ENCODE results near the gene TRIM60. TPM values are rescaled to one million over a fixed set of nuclear protein-coding genes. Genes with fewer than 3 reads are reported as not detected.

TRIM60 gene
- total and polyA plus RNA-seq, 2 of the 13 experiments (the other 11 are each of a cell fraction or from before 2014, with no cell fraction given): not detected

DNA sequence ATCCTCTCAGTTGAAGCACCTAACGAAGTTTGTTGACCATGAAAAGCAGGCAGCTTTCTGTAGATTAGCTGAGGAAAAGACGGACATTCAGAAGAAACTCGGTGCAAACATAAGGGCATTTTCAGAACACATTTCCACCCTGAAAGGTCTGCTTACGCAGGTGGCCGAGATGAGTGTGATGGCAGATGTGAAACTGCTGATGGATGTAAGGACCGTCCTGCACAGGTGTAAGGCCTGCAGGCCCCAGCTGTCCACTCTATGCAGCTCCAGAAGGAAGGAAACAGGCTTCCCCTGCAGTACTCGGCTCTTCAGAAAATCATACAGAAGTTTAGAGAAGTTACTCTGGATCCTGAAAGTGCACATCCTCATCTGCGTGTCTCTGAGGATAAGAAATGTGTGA is 20.8 kb upstream of the TRIM60 start:
- intact Hi-C loops (cut with micrococcal nuclease; ENCODE audit: unreplicated experiment): no loop called here

More for the DNA sequence above, 20.8 kb upstream of the TRIM60 start:
- TF ChIP-seq, protein P1, sequence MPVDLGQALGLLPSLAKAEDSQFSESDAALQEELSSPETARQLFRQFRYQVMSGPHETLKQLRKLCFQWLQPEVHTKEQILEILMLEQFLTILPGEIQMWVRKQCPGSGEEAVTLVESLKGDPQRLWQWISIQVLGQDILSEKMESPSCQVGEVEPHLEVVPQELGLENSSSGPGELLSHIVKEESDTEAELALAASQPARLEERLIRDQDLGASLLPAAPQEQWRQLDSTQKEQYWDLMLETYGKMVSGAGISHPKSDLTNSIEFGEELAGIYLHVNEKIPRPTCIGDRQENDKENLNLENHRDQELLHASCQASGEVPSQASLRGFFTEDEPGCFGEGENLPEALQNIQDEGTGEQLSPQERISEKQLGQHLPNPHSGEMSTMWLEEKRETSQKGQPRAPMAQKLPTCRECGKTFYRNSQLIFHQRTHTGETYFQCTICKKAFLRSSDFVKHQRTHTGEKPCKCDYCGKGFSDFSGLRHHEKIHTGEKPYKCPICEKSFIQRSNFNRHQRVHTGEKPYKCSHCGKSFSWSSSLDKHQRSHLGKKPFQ (CRISPR knock-in tag; IDR thresholded peaks at IDR 0.05; ENCODE audit: insufficient replicate concordance): no peak
- TF ChIP-seq ERF (CRISPR knock-in tag; IDR thresholded peaks at IDR 0.05) (no peak), NR2F2 (IDR thresholded peaks at IDR 0.05; ENCODE audit: borderline replicate concordance, low read depth) (no peak), ZNF24 (IDR thresholded peaks at IDR 0.05) (no peak), IKZF1 (IDR thresholded peaks at IDR 0.05) (no peak), KLF15 (CRISPR knock-in tag; IDR thresholded peaks at IDR 0.05; ENCODE audit: borderline replicate concordance) (no peak), HOXA5 (CRISPR knock-in tag; IDR thresholded peaks at IDR 0.05) (no peak), TGIF2 (CRISPR knock-in tag; IDR thresholded peaks at IDR 0.05) (no peak), ATRX (CRISPR knock-in tag; IDR thresholded peaks at IDR 0.05; ENCODE audit: borderline replicate concordance) (no peak), SP2 (CRISPR knock-in tag; IDR thresholded peaks at IDR 0.05) (no peak), U2AF2 (IDR thresholded peaks at IDR 0.05; ENCODE audit: low read depth, low read length) (no peak), PHF8 (CRISPR knock-in tag; IDR thresholded peaks at IDR 0.05) (no peak), NFRKB (IDR thresholded peaks at IDR 0.05) (no peak), NFIC (IDR thresholded peaks at IDR 0.05; ENCODE audit: low read length) (no peak), NFKB2 (CRISPR knock-in tag; IDR thresholded peaks at IDR 0.05; ENCODE audit: borderline replicate concordance) (no peak), ZNF720 (CRISPR knock-in tag; IDR thresholded peaks at IDR 0.05) (no peak)
- TF ChIP-seq, protein P2, sequence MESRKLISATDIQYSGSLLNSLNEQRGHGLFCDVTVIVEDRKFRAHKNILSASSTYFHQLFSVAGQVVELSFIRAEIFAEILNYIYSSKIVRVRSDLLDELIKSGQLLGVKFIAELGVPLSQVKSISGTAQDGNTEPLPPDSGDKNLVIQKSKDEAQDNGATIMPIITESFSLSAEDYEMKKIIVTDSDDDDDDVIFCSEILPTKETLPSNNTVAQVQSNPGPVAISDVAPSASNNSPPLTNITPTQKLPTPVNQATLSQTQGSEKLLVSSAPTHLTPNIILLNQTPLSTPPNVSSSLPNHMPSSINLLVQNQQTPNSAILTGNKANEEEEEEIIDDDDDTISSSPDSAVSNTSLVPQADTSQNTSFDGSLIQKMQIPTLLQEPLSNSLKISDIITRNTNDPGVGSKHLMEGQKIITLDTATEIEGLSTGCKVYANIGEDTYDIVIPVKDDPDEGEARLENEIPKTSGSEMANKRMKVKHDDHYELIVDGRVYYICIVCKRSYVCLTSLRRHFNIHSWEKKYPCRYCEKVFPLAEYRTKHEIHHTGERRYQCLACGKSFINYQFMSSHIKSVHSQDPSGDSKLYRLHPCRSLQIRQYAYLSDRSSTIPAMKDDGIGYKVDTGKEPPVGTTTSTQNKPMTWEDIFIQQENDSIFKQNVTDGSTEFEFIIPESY (CRISPR knock-in tag; IDR thresholded peaks at IDR 0.05): no peak
- TF ChIP-seq, protein P3, sequence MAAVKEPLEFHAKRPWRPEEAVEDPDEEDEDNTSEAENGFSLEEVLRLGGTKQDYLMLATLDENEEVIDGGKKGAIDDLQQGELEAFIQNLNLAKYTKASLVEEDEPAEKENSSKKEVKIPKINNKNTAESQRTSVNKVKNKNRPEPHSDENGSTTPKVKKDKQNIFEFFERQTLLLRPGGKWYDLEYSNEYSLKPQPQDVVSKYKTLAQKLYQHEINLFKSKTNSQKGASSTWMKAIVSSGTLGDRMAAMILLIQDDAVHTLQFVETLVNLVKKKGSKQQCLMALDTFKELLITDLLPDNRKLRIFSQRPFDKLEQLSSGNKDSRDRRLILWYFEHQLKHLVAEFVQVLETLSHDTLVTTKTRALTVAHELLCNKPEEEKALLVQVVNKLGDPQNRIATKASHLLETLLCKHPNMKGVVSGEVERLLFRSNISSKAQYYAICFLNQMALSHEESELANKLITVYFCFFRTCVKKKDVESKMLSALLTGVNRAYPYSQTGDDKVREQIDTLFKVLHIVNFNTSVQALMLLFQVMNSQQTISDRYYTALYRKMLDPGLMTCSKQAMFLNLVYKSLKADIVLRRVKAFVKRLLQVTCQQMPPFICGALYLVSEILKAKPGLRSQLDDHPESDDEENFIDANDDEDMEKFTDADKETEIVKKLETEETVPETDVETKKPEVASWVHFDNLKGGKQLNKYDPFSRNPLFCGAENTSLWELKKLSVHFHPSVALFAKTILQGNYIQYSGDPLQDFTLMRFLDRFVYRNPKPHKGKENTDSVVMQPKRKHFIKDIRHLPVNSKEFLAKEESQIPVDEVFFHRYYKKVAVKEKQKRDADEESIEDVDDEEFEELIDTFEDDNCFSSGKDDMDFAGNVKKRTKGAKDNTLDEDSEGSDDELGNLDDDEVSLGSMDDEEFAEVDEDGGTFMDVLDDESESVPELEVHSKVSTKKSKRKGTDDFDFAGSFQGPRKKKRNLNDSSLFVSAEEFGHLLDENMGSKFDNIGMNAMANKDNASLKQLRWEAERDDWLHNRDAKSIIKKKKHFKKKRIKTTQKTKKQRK (IDR thresholded peaks at IDR 0.05; ENCODE audit: low read length): no peak
- TF ChIP-seq, protein P4, sequence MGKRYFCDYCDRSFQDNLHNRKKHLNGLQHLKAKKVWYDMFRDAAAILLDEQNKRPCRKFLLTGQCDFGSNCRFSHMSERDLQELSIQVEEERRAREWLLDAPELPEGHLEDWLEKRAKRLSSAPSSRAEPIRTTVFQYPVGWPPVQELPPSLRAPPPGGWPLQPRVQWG (CRISPR knock-in tag; IDR thresholded peaks at IDR 0.05; ENCODE audit: borderline replicate concordance, low read depth): no peak
- Histone ChIP-seq H3K4me1 (ENCODE audit: insufficient read depth, low read length) (peaks cover 6% of the 10 kb centered on the region; the same call in 1 of the 2 replicates), H3K79me2 (ENCODE audit: insufficient read depth, low read length) (no peaks in the 10 kb centered on the region), H3K27me3 (ENCODE audit: control insufficient read depth in 1 of 2, insufficient read depth in 2 of 2, low read length in 2 of 2) (peaks cover 2 to 5% of the 10 kb centered on the region in 2 experiments; a peak in 2 of 5 replicates), H3K9me3 (ENCODE audit: low read length) (no peaks in the 10 kb centered on the region), H3K4me3 (replicated peaks in 1 of 3; ENCODE audit: insufficient read depth in 1 of 3, low read depth in 2 of 3, low read length in 3 of 3) (no peak overlapping the region), H2AFZ (ENCODE audit: low read length) (no peak overlapping the region), H4K20me1 (ENCODE audit: insufficient read depth, low read length) (no peaks in the 10 kb centered on the region), H3K36me3 (replicated peaks in 1 of 2; ENCODE audit: control insufficient read depth in 1 of 2, insufficient read depth in 2 of 2, low read length in 2 of 2) (no peaks in the 10 kb centered on the region), H3K9ac (ENCODE audit: insufficient read depth, low read depth, low read length) (no peak overlapping the region), H3K27ac (ENCODE audit: extremely low read length, insufficient read depth, low read length) (no peak overlapping the region), H3K4me2 (ENCODE audit: low read depth, low read length) (no peak overlapping the region)
- in situ Hi-C loops (cut with HindIII; ENCODE audit: extremely low pct_ligation_motif_present, low pct_unique_long_range_greater_than_20kb): no loop called here
- ATAC-seq: no peak
- POLR2A ChIA-PET: no interaction called here
- DNase-seq (ENCODE audit: low spot score): no peak
- CTCF ChIA-PET (ENCODE audit: low intra/inter-chr PET ratio, low total read pairs): no interaction called here
- no peak for FAIRE-seq
- 28% methylated on average over 8 of the region's 8 CpGs for WGBS (ENCODE audit: low lambda C conversion rate)
- BruUV-seq (replicated peaks): no TSS peak
